Glutamatergic neuron (in vitro differentiated cells): ENCODE measurements around the gene ZNF837. TPM values are rescaled to one million over a fixed set of nuclear protein-coding genes. Genes with fewer than 3 reads are reported as not detected.
A peak's percentile ranks its signal among the peaks of the same experiment; 100 is the strongest.

ENCODE experiments used
- DNase-seq: peaks from one replicate; pipeline ENCODE4 v3.0.0; 2022
- H3K27ac Mint-ChIP-seq: one replicate; pipeline ENCODE4 v1.8.0; 2020; ENCODE audit warnings: mild to moderate bottlenecking, mixed read lengths, inconsistent platforms; ENCODE audit not compliant: unreplicated experiment
- H3K27me3 Mint-ChIP-seq: one replicate; pipeline ENCODE4 v1.8.0; 2020; ENCODE audit warnings: mild to moderate bottlenecking, moderate library complexity, mixed read lengths, inconsistent platforms; ENCODE audit not compliant: unreplicated experiment
- H3K36me3 Mint-ChIP-seq: one replicate; pipeline ENCODE4 v1.8.0; 2020; ENCODE audit warnings: mild to moderate bottlenecking, mixed read lengths, inconsistent platforms; ENCODE audit not compliant: unreplicated experiment
- H3K4me1 Mint-ChIP-seq: one replicate; pipeline ENCODE4 v1.8.0; 2020; ENCODE audit warnings: mild to moderate bottlenecking, low read depth, mixed read lengths, inconsistent platforms; ENCODE audit not compliant: unreplicated experiment
- H3K4me3 Mint-ChIP-seq: one replicate; pipeline ENCODE4 v1.8.0; 2020; ENCODE audit warnings: mild to moderate bottlenecking, mixed read lengths, inconsistent platforms; ENCODE audit not compliant: unreplicated experiment
- H3K9me3 Mint-ChIP-seq: one replicate; pipeline ENCODE4 v1.8.0; 2020; ENCODE audit warnings: mild to moderate bottlenecking, moderate library complexity, mixed read lengths, inconsistent platforms; ENCODE audit not compliant: unreplicated experiment
- CTCF ChIP-seq: fragments of 200-600 bp; sonication (generic); IDR thresholded peaks from one replicate; pipeline ENCODE4 v1.5.0; 2021; ENCODE audit not compliant: partially characterized antibody, unreplicated experiment
- total RNA-seq: library from RNA; stranded (reverse); fragmentation: NEBNext Ultra II Directional; extraction: Animal tissue kit (Norgen Biotek cat#: 25700); gene quantifications from one replicate; pipeline ENCODE4 v1.2.1, GENCODE V29; 2021; ENCODE audit not compliant: unreplicated experiment

Gene ZNF837
- total RNA-seq, 1 donor from 2014 or later: 2.0 TPM

- peak; percentile 95 for DNase-seq
- peak within 1 kb of the TSS; percentile 99 for H3K27ac Mint-ChIP-seq
- H3K9me3 Mint-ChIP-seq: peaks cover 14% of the 10 kb centered on the region
- peaks cover 3% of the 10 kb centered on the region for H3K4me1 Mint-ChIP-seq
- H3K27me3 Mint-ChIP-seq: peaks cover 4% of the 10 kb centered on the region
- no peaks in the 10 kb centered on the region for H3K36me3 Mint-ChIP-seq
- no peak for TF ChIP-seq CTCF
- H3K4me3 Mint-ChIP-seq: peak within 1 kb of the TSS; percentile 97
Measured at GRCh38 chr19:58362272-58362994, 18.4 kb downstream of the ZNF837 start, which contains the start of gene ZNF497. ZNF497 (minus strand) TSS chr19:58362751; CDS start chr19:58357635, 5,116 bp downstream.

GRCh38 chr19:58361900-58362271 is 18.9 kb downstream of the ZNF837 start:
- Mint-ChIP-seq H3K27ac (peak overlapping the region; percentile 99), H3K36me3 (no peaks in the 10 kb centered on the region), H3K4me1 (peaks cover 3% of the 10 kb centered on the region), H3K9me3 (peaks cover 14% of the 10 kb centered on the region), H3K4me3 (peak overlapping the region; percentile 97), H3K27me3 (peaks cover 4% of the 10 kb centered on the region)
- DNase-seq: peak; percentile 63
- TF ChIP-seq CTCF: no peak

- Mint-ChIP-seq H3K27me3 (peaks cover 6% of the 10 kb centered on the region), H3K4me1 (no peaks in the 10 kb centered on the region), H3K4me3 (no peak overlapping the region), H3K27ac (no peak overlapping the region), H3K9me3 (peaks cover 21% of the 10 kb centered on the region), H3K36me3 (no peaks in the 10 kb centered on the region)
- TF ChIP-seq CTCF: no peak
- DNase-seq: no peak
Measured at GRCh38 chr19:58357481-58358145, 23.2 kb downstream of the ZNF837 start.

GRCh38 chr19:58356766-58357480 is 23.9 kb downstream of the ZNF837 start:
- TF ChIP-seq CTCF: no peak
- Mint-ChIP-seq H3K27me3 (peaks cover 5% of the 10 kb centered on the region), H3K4me1 (no peaks in the 10 kb centered on the region), H3K27ac (no peak overlapping the region), H3K36me3 (no peaks in the 10 kb centered on the region), H3K9me3 (peaks cover 21% of the 10 kb centered on the region), H3K4me3 (no peak overlapping the region)
- no peak for DNase-seq
